ENCODE measurements around the gene TULP4.
"Not testable (repeated sequence)": the region's sequence is repeated elsewhere in the genome, so short reads cannot be mapped to it uniquely, and the experiment has no call there.

The TULP4 gene

GRCh38 chr6:158366363-158366762 lies 54.1 kb downstream of the TULP4 start:
- FAIRE-seq: no peak

DNA sequence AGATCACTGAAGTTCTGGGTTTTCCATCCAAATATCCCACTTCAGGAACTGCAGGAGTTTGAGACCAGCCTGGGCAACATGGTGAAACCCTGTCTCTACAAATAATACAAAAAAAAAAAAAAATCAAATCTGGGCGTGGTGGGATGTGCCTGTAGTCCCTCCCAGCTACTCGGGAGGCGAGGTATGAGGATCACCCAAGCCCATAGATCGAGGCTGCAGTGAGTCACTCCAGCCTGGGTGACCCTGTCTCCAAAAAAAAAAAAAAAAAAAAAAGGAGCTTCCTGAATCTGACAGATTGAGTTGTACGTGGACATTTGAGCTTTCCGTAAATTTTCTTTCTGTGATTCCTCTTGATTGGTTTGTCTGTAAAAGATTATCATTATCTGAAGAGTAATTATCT lies 55.6 kb downstream of the TULP4 start:
- FAIRE-seq: no peak

DNA sequence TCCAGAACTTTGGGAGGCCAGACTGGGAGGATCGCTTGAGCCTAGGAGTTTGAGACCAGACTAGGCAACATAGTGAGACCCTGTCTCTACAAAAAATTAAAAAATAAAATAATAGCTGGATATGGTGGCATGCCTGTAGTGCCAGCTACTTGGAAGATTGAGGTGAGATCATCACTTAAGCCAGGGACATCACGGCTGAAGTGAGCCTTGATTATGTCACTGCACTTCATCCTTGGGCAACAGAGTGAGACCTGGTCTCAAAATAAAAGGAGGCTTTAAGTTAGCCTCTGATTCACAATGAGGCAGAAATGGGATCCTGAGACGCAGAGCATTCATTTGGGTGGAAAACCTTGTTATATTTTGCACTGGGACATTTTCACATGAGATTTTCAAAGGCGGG lies 57.0 kb downstream of the TULP4 start:
- FAIRE-seq: no peak

GRCh38 chr6:158370805-158371204 lies 58.5 kb downstream of the TULP4 start:
- no peak for FAIRE-seq

- FAIRE-seq: no peak
Observed at GRCh38 chr6:158371261-158371660, 59.0 kb downstream of the TULP4 start.

DNA sequence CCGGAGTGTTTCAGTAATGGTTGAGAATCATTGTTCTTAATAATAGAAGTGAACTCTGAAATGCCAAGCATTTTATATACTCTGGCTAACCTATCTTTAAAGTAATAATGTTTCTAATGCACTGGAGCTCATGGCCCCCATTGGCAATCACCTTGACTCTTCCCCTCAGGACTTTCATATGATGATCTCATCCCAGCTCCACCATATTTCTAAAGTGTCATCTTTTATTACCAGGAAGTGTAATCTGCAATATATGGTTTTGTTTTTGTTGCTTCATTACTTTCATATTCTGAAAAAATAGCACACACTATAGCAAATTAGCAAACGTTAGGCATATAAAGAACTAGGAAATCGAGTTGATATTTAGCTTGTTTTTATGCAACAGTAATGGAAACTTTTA lies 60.3 kb downstream of the TULP4 start:
- FAIRE-seq: no peak

DNA sequence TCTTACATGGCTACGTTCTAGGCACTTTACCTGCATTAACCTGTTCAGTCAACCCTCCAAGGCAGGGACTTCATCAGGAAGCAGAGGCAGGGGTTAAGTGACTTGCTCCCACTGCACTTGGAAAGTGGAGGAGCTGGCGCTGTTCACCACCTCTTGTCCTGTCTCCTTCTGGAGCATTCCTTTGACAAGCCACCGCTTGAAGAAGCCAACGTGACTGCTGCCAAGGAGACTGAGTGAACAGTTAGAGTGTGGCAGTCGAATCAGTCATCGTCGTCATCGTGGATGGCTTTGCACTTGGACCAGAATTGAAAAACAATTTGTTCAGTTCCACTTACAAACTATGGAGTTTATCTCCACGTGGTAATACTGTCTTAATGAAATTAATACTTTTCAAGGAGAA lies 60.9 kb downstream of the TULP4 start:
- FAIRE-seq: no peak

DNA sequence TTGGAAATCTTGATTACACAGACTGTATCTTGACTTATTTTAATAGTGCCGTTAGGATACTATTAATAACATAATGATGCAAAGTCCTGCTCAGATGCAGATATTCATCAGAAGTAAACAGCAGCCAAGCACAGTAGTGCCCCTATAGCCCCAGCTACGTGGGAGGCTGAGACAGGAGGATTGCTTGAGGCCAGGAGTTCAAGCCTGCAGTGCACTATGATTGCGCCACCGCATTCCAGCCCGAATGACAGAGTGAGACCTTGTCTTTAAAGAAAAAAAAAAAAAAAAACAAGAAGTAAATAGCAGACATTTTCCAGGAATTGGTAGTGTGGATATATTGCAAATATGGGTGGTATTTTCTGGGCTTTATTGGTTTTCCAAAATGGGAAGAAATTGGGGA lies 61.8 kb downstream of the TULP4 start:
- FAIRE-seq: no peak

GRCh38 chr6:158376631-158377081 lies 64.4 kb downstream of the TULP4 start:
- FAIRE-seq: no peak

- FAIRE-seq: no peak
Observed at GRCh38 chr6:158377860-158378259, 65.6 kb downstream of the TULP4 start.

DNA sequence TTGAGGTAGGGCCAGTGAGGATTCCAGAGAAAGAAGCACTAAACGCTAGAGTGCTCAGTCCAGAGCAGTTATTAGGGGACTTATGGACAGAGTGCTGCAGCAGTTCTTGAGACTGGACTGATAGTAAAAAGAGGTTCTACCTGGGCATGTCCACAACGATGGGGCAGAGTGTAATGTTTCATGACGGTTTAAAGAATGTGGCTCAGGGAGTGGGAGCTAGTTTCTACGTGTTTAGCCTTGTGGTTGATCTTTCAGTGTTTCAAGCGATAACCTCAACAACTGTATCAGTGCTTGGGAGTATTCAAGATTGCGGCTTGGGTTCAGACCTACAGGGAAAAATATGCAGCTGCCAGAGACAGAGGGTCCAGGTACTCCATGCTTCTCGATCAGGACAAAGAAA lies 67.1 kb downstream of the TULP4 start:
- FAIRE-seq: no peak

DNA sequence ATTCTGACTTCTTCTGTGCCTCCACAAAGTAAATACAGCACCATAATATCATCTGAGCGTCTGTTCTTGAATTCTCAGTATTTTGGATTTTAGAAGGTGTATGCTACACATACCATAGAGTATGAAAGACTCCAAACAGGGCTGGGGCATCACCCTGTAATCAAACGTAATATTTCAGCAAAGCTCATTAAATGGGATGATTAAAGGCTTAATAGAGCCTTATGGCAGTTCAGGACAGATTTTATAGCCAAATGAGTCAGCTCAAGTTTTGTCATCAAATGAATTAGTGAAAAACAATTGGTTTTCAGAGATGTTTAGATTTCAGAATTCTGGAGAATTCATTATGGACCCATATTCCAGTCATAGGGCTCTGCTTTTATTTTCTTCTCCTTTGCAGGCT lies 68.9 kb downstream of the TULP4 start:
- no peak for FAIRE-seq

DNA sequence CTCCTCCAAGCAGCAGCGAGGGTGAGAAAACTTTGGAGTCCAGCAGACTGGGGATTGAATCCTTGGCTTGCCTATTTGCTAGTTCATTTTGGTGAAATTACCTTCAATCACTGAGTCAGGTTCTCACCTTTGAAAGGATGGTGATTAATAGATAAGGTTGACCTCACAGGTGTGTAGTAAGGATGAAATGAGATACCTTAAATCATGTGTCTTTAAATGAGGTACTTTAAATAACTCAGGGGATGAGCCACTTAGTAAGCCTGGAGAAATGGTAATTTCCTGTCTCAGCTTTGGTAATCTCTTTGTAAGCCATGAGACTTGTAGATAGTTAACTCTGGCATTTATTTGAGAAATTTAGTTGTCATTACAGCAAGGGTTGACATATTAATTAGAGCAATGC lies 70.2 kb downstream of the TULP4 start:
- no peak for FAIRE-seq

GRCh38 chr6:158383057-158383456 lies 70.8 kb downstream of the TULP4 start:
- no peak for FAIRE-seq

- FAIRE-seq: no peak
Observed at GRCh38 chr6:158383542-158383941, 71.3 kb downstream of the TULP4 start.

GRCh38 chr6:158384671-158385110 lies 72.4 kb downstream of the TULP4 start:
- FAIRE-seq: no peak

GRCh38 chr6:158387036-158387435 lies 74.8 kb downstream of the TULP4 start:
- no peak for FAIRE-seq

- no peak for FAIRE-seq
Observed at GRCh38 chr6:158387578-158387977, 75.3 kb downstream of the TULP4 start.

GRCh38 chr6:158388727-158389126 lies 76.5 kb downstream of the TULP4 start:
- no peak for FAIRE-seq

DNA sequence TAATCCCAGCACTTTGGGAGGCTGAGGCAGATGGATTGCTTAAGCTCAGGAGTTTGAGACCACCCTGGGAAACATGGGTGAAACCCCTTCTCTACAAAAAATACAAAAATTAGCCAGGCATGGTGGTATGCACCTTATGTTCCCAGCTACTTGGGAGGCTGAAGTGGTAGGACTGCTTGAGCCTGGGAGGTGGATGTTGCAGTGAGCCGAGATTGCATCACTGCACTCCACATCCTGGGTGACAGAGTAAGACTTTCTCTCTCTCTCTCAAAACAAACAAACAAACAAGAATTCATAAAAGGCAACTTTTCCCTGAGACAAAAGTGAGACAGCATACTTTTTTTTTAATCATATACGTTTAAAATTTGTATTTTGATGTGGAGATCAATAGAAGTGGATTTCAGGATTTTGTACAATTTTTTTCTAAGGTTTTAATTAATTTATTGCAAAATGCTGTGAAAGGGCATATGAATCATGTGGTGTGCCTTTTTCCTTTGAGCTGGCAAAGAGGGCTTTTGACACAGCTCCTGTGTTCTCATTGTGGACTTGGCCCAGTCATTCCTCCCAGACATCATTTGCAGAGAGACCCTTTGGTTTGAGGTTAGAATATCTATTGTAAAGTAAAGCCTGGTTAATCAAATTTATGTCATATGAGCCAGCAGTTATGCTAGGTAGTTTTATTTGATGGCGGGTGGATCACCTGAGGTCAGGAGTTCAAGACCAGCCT lies 77.1 kb downstream of the TULP4 start:
- no peak for FAIRE-seq

DNA sequence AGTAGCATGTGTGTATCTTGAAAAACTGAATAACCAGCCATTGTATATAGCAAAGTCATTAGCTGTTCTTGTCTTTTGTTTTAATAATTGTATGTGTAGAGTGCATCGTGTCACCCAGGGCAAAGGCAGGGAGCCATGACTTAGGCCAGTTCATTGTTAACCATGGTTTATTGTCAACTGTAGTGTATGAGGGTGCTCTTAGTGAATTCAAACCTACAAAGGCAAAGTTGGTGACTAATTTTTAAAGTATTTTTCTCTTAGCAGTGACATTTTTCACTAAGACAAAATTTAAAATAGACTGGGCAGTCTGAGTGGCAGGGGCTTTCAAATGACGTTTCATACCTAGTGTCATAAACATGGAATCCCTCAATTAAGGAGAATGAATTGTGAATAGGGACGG lies 79.0 kb downstream of the TULP4 start:
- FAIRE-seq: no peak

DNA sequence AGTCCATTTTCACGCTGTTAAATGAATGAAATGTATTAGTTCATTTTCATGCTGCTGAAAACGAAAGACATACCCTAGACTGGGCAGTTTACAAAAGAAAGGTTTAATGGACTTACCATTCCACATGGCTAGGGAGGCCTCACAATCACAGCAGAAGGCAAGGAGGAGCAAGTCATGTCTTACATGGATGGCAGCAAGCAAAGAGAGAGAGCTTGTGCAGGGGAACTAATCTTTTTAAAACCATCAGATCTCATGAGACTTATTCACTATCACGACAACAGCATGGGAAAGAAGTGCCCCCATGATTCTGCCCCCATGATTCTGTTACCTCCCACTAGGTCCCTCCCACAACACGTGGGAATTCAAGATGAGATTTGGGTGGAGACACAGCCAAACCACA lies 79.7 kb downstream of the TULP4 start:
- FAIRE-seq: not testable (repeated sequence)

DNA sequence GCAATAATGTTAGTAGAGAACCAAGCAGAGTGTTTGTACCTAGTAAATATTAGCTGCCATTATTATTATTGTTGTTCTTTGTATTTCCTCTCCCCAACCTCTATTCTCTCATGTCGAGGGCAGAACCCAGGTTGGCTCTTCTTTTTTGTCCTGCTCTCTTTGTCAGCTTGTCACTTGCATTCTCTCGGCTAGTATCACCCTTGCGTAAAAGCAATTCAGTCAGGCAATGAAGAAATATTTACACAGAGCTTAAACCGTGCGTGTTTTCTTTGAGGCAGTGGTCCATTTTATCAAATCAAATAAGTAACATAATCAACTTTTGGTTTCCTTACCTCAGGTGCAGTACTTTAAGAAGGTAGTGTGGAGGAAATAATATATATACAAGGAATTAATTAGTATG lies 83.9 kb downstream of the TULP4 start:
- no peak for FAIRE-seq

GRCh38 chr6:158397578-158397977 lies 85.3 kb downstream of the TULP4 start:
- FAIRE-seq: no peak
